GM18951 (cell line): ENCODE results near the gene AASS.

Source experiments
- POLR2A ChIP-seq: IDR thresholded peaks from 4 replicates; pipeline ENCODE4 v1.6.1; 2011; ENCODE audit warnings: mild to moderate bottlenecking; ENCODE audit not compliant: insufficient read length, insufficient read depth; ENCODE audit errors: extremely low read depth
- in situ Hi-C: fragments of 300-500 bp; cut with MboI; formaldehyde crosslinking; loops from one replicate; pipeline ENCODE4 v1.12.0; 2022; ENCODE audit warnings: low sequenced_read_pairs, mixed read lengths, inconsistent platforms; ENCODE audit not compliant: unreplicated experiment

The AASS gene

GRCh38 chr7:122056977-122057376, 87.1 kb downstream of the AASS start:
- no peak for TF ChIP-seq POLR2A
- in situ Hi-C loops = no loop called here

- in situ Hi-C loops = no loop called here
- no peak for TF ChIP-seq POLR2A
These were observed 89.0 kb downstream of the AASS start for GRCh38 chr7:122055073-122055472.

- in situ Hi-C loops = no loop called here
- no peak for TF ChIP-seq POLR2A
These were observed 89.7 kb downstream of the AASS start for GRCh38 chr7:122054393-122054792.

GRCh38 chr7:122046402-122046801, 97.6 kb downstream of the AASS start:
- in situ Hi-C loops = no loop called here
- TF ChIP-seq POLR2A = no peak

- no peak for TF ChIP-seq POLR2A
- in situ Hi-C loops = no loop called here
These were observed 103.9 kb downstream of the AASS start for GRCh38 chr7:122040147-122040546.

GRCh38 chr7:122038904-122039303, 105.1 kb downstream of the AASS start:
- in situ Hi-C loops = no loop called here
- TF ChIP-seq POLR2A = no peak

- no peak for TF ChIP-seq POLR2A
These were observed 105.9 kb downstream of the AASS start for GRCh38 chr7:122038134-122038533.

GRCh38 chr7:122035876-122036275, 108.2 kb downstream of the AASS start:
- in situ Hi-C loops = no loop called here
- no peak for TF ChIP-seq POLR2A

More at GRCh38 chr7:122038134-122038533, 105.9 kb downstream of the AASS start:
- in situ Hi-C loops = no loop called here

- no peak for TF ChIP-seq POLR2A
- in situ Hi-C loops = no loop called here
These were observed 110.4 kb downstream of the AASS start for GRCh38 chr7:122033641-122034040.

GRCh38 chr7:122027058-122027457, 117.0 kb downstream of the AASS start:
- no peak for TF ChIP-seq POLR2A
- in situ Hi-C loops = no loop called here
